SK-N-SH treated with all-trans-retinoic acid at 6 μM for 48 hours (cell line): Measurements from ENCODE around the gene CYP24A1.

Source experiments
- ARNTL ChIP-seq: fragments of 450-650 bp; formaldehyde crosslinking; IDR thresholded peaks from 2 replicates; pipeline ENCODE4 v1.5.0; 2020; ENCODE audit warnings: low read depth, mild to moderate bottlenecking, moderate library complexity, borderline replicate concordance
- CSRNP3 ChIP-seq: fragments of 250-450 bp; sonication (Bioruptor Pico); IDR thresholded peaks from 2 replicates; pipeline ENCODE4 v1.5.1; 2021; ENCODE audit warnings: mild to moderate bottlenecking, moderate library complexity
- ESRRG ChIP-seq: fragments of 250-450 bp; sonication (Bioruptor Pico); IDR thresholded peaks from 2 replicates; pipeline ENCODE4 v1.6.1; 2021; ENCODE audit warnings: mild to moderate bottlenecking
- GLIS3 ChIP-seq: fragments of 250-450 bp; sonication (Bioruptor Pico); IDR thresholded peaks from 2 replicates; pipeline ENCODE4 v1.5.0; 2020; ENCODE audit warnings: mild to moderate bottlenecking, moderate library complexity
- PATZ1 ChIP-seq: fragments of 250-450 bp; sonication (Bioruptor Pico); IDR thresholded peaks from 2 replicates; pipeline ENCODE4 v1.8.0; 2020; ENCODE audit warnings: mild to moderate bottlenecking, moderate library complexity, borderline replicate concordance
- RARB ChIP-seq: fragments of 250-450 bp; sonication (Bioruptor Pico); IDR thresholded peaks from 2 replicates; pipeline ENCODE4 v1.8.0; 2021; ENCODE audit warnings: mild to moderate bottlenecking, moderate library complexity
- TSHZ2 ChIP-seq: fragments of 250-450 bp; sonication (Bioruptor Pico); IDR thresholded peaks from 2 replicates; pipeline ENCODE4 v1.5.0; 2020; ENCODE audit warnings: mild to moderate bottlenecking, moderate library complexity
- ZC3H10 ChIP-seq: fragments of 250-450 bp; sonication (Bioruptor Pico); IDR thresholded peaks from 2 replicates; pipeline ENCODE4 v1.5.1; 2021; ENCODE audit warnings: mild to moderate bottlenecking, moderate library complexity
- ZFP3 ChIP-seq: fragments of 250-450 bp; sonication (Bioruptor Pico); IDR thresholded peaks from 2 replicates; pipeline ENCODE4 v1.5.0; 2020; ENCODE audit warnings: mild to moderate bottlenecking, moderate library complexity
- ZFP30 ChIP-seq: fragments of 450-650 bp; formaldehyde crosslinking; IDR thresholded peaks from 2 replicates; pipeline ENCODE4 v1.5.0; 2022; ENCODE audit warnings: mild to moderate bottlenecking, moderate library complexity

- no peak for TF ChIP-seq ARNTL (CRISPR knock-in tag)
- no peak for TF ChIP-seq CSRNP3 (CRISPR knock-in tag)
- TF ChIP-seq GLIS3 = no peak
- TF ChIP-seq ZFP30 (CRISPR knock-in tag) = no peak
- TF ChIP-seq ESRRG (CRISPR knock-in tag) = no peak
- peak; percentile 22; the same call in 1 of the 2 replicates for TF ChIP-seq ZC3H10 (CRISPR knock-in tag)
- TF ChIP-seq TSHZ2 = no peak
- no peak; the same call in 1 of the 2 replicates for TF ChIP-seq PATZ1 (CRISPR knock-in tag)
- TF ChIP-seq ZFP3 (CRISPR knock-in tag) = no peak
- no peak for TF ChIP-seq RARB (CRISPR knock-in tag)
Observed at GRCh38 chr20:54132612-54133433, 41.0 kb downstream of the CYP24A1 start.
